NB4 (cell line): ENCODE data around the gene CSPG4.

Source experiments
- POLR2A ChIP-seq: IDR thresholded peaks from 2 replicates; pipeline ENCODE4 v1.6.1; 2011; ENCODE audit warnings: mild to moderate bottlenecking; ENCODE audit not compliant: insufficient read length; ENCODE audit errors: extremely low read depth
- TF ChIP-seq, protein P1 (sequence below): IDR thresholded peaks from one replicate; pipeline ENCODE4 v1.5.1; 2012; ENCODE audit warnings: low read depth, low read length
- TF ChIP-seq, protein P2 (sequence below): IDR thresholded peaks from 2 replicates; pipeline ENCODE4 v1.6.1; 2011; ENCODE audit warnings: low read depth, low read length

DNA sequence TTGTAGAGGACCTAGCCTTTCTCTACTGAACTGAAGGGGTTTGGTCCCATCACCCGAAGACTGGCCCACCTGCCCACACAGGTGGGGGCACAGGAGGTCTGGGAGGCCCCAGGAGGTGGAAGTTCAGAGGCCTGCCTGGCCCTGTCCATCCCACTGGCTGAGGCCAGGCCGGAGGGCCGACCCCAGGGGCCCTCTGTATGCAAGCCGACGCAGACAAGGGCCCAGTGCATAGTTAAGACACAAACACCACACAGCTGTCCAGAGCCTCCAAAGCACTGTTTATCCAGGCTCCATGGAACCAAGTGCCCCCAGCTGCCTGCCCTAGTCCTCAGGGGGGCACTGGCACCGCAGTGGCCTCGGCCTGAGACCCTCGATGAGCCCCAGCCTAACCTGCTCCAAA is 38.3 kb downstream of the CSPG4 start:
- TF ChIP-seq, protein P1, sequence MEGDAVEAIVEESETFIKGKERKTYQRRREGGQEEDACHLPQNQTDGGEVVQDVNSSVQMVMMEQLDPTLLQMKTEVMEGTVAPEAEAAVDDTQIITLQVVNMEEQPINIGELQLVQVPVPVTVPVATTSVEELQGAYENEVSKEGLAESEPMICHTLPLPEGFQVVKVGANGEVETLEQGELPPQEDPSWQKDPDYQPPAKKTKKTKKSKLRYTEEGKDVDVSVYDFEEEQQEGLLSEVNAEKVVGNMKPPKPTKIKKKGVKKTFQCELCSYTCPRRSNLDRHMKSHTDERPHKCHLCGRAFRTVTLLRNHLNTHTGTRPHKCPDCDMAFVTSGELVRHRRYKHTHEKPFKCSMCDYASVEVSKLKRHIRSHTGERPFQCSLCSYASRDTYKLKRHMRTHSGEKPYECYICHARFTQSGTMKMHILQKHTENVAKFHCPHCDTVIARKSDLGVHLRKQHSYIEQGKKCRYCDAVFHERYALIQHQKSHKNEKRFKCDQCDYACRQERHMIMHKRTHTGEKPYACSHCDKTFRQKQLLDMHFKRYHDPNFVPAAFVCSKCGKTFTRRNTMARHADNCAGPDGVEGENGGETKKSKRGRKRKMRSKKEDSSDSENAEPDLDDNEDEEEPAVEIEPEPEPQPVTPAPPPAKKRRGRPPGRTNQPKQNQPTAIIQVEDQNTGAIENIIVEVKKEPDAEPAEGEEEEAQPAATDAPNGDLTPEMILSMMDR = no peak
- no peak for TF ChIP-seq POLR2A
- TF ChIP-seq, protein P2, sequence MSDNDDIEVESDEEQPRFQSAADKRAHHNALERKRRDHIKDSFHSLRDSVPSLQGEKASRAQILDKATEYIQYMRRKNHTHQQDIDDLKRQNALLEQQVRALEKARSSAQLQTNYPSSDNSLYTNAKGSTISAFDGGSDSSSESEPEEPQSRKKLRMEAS = no peak
